ENCODE results near the gene PCGF2.

GRCh38 chr17:38705523-38705802, 42.7 kb downstream of the PCGF2 start:
- TF ChIP-seq, protein P1, sequence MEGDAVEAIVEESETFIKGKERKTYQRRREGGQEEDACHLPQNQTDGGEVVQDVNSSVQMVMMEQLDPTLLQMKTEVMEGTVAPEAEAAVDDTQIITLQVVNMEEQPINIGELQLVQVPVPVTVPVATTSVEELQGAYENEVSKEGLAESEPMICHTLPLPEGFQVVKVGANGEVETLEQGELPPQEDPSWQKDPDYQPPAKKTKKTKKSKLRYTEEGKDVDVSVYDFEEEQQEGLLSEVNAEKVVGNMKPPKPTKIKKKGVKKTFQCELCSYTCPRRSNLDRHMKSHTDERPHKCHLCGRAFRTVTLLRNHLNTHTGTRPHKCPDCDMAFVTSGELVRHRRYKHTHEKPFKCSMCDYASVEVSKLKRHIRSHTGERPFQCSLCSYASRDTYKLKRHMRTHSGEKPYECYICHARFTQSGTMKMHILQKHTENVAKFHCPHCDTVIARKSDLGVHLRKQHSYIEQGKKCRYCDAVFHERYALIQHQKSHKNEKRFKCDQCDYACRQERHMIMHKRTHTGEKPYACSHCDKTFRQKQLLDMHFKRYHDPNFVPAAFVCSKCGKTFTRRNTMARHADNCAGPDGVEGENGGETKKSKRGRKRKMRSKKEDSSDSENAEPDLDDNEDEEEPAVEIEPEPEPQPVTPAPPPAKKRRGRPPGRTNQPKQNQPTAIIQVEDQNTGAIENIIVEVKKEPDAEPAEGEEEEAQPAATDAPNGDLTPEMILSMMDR (IDR thresholded peaks at IDR 0.05; ENCODE audit: low read depth, low read length): no peak
- TF ChIP-seq, protein P2, sequence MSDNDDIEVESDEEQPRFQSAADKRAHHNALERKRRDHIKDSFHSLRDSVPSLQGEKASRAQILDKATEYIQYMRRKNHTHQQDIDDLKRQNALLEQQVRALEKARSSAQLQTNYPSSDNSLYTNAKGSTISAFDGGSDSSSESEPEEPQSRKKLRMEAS (IDR thresholded peaks at IDR 0.05; ENCODE audit: low read depth, low read length): no peak
- TF ChIP-seq POLR2A (IDR thresholded peaks at IDR 0.05; ENCODE audit: extremely low read depth, insufficient read length) (no peak), MYC (IDR thresholded peaks at IDR 0.05; ENCODE audit: low read depth, low read length) (no peak)
